Esophagus mucosa (tissue), 1 donor: ENCODE data around the gene MOSPD3. TPM values are rescaled to one million over a fixed set of nuclear protein-coding genes. Genes with fewer than 3 reads are reported as not detected.

Experiments
- total RNA-seq: library from RNA; stranded (reverse); gene quantifications from one replicate; pipeline ENCODE4 v1.2.4, GENCODE V29; 2023
- donor health status: DM: yes; HTN: yes; CAD: no.

The MOSPD3 gene
- total RNA-seq, 1 donor from 2014 or later, result 23.2 TPM

Other genes starting within 250 kb of the MOSPD3 start
- gene PILRA, start 239.1 kb upstream of the MOSPD3 start, total RNA-seq, result 2.7 TPM
- 1.4 TPM for gene ZCWPW1, start 183.8 kb upstream of the MOSPD3 start, total RNA-seq
- gene MEPCE, start 182.7 kb upstream of the MOSPD3 start, total RNA-seq, result 22.3 TPM
- 27.4 TPM for gene PPP1R35, start 176.0 kb upstream of the MOSPD3 start, total RNA-seq
- 0.24 TPM for gene SPACDR, start 148.3 kb upstream of the MOSPD3 start, total RNA-seq
- gene TSC22D4, start 133.3 kb upstream of the MOSPD3 start, total RNA-seq, result 31.1 TPM
- gene NYAP1, start 128.6 kb upstream of the MOSPD3 start, total RNA-seq, result 0.16 TPM
- 19.5 TPM for gene AGFG2, start 73.3 kb upstream of the MOSPD3 start, total RNA-seq
- 0.32 TPM for gene SAP25, start 38.6 kb upstream of the MOSPD3 start, total RNA-seq
- gene LRCH4, start 26.4 kb upstream of the MOSPD3 start, total RNA-seq, result 19.3 TPM
- gene FBXO24, start 26.2 kb upstream of the MOSPD3 start, total RNA-seq, result 0.32 TPM
- gene PCOLCE, start 10.2 kb upstream of the MOSPD3 start, total RNA-seq, result 5.2 TPM
- 0.68 TPM for gene TFR2, start 29.0 kb downstream of the MOSPD3 start, total RNA-seq
- gene ACTL6B, start 43.9 kb downstream of the MOSPD3 start, total RNA-seq, result not detected
- gene GNB2, start 61.2 kb downstream of the MOSPD3 start, total RNA-seq, result 289 TPM
- 10.4 TPM for gene GIGYF1, start 81.7 kb downstream of the MOSPD3 start, total RNA-seq
- 33.4 TPM for gene POP7, start 93.6 kb downstream of the MOSPD3 start, total RNA-seq
- not detected for gene EPO, start 107.9 kb downstream of the MOSPD3 start, total RNA-seq
- 0.04 TPM for gene ZAN, start 121.1 kb downstream of the MOSPD3 start, total RNA-seq
- gene EPHB4, start 215.0 kb downstream of the MOSPD3 start, total RNA-seq, result 30.3 TPM
- gene SLC12A9, start 240.2 kb downstream of the MOSPD3 start, total RNA-seq, result 13.5 TPM